Measurements from ENCODE around the gene PLXNC1. TPM values are rescaled to one million over a fixed set of nuclear protein-coding genes. Genes with fewer than 3 reads are reported as not detected.

PLXNC1 gene
- total and polyA plus RNA-seq, 9 of the 15 experiments (the other 6 are each of a cell fraction or from before 2014, with no cell fraction given), result 0.08 to 0.87 (median 0.28) TPM

GRCh38 chr12:94165670-94166364, 17.4 kb downstream of the PLXNC1 start (continued):
- TF ChIP-seq ATF4 (CRISPR knock-in tag; IDR thresholded peaks at IDR 0.05), result no peak
- TF ChIP-seq L3MBTL2 (IDR thresholded peaks at IDR 0.05), result peak; percentile 40; the same call in 1 of the 2 replicates
- TF ChIP-seq NELFE (IDR thresholded peaks at IDR 0.05; ENCODE audit: insufficient read depth, insufficient read length), result no peak

GRCh38 chr12:94167071-94167755, 18.8 kb downstream of the PLXNC1 start:
- no TSS peak for BruUV-seq (replicated peaks)
- Histone ChIP-seq H3K36me3 (ENCODE audit: control insufficient read depth, insufficient read depth, low read length) (no peaks in the 10 kb centered on the region), H4K20me1 (replicated peaks; ENCODE audit: control insufficient read depth, insufficient read depth, low read length) (0 out of 2 replicates have a peak, but pooled peaks cover 4% of the 10 kb centered on the region), H2AFZ (ENCODE audit: low read depth, low read length) (no peak overlapping the region), H3K27me3 (ENCODE audit: control insufficient read depth in 2 of 2, insufficient read depth in 2 of 2, low read length in 2 of 2) (peaks cover 3 to 4% of the 10 kb centered on the region in 2 experiments; a peak in 1 of 5 replicates), H3K27ac (ENCODE audit: extremely low read depth, low read depth, low read length) (peak overlapping the region; percentile 6; the same call in 1 of the 3 replicates), H3K9me1 (ENCODE audit: control insufficient read depth, insufficient read depth, low read length) (no peaks in the 10 kb centered on the region), H3K9ac (ENCODE audit: insufficient read depth in 1 of 2, low read depth in 2 of 2, low read length in 2 of 2) (no peak overlapping the region), H3K9me3 (replicated peaks; ENCODE audit: control insufficient read depth, insufficient read depth, low read depth, low read length) (no peaks in the 10 kb centered on the region), H3K4me2 (ENCODE audit: insufficient read depth, low read length) (no peak overlapping the region), H3K79me2 (ENCODE audit: control insufficient read depth, insufficient read depth, low read length) (no peaks in the 10 kb centered on the region), H3K4me3 (no peak overlapping the region), H3K4me1 (replicated peaks in 1 of 2; ENCODE audit: control insufficient read depth in 2 of 2, insufficient read depth in 2 of 2, low read length in 2 of 2) (peaks cover 0 to 4% of the 10 kb centered on the region in 2 experiments; a peak in 3 of 5 replicates)
- WGBS (ENCODE audit: insufficient coverage, low coverage, missing lambda C conversion rate), result 52% methylated on average over 8 of the region's 8 CpGs
- ChIA-PET POLR2A (interaction anchor here (1.1 to 1.9 kb wide), 2 partner anchors 9 to 12 kb away, joined by 3 read pairs; no protein-coding TSS in a partner anchor), CTCF (ENCODE audit: low intra/inter-chr PET ratio) (no interaction called here)
- DNase-seq (ENCODE audit: extremely low read depth in 1 of 4, low spot score in 3 of 4) (no peak), ATAC-seq (no peak), FAIRE-seq (no peak)
- intact Hi-C loops (cut with micrococcal nuclease) (no loop called here), in situ Hi-C loops (cut with MboI) (no loop called here)
- TF ChIP-seq FOXA3 (CRISPR knock-in tag; conservative IDR thresholded peaks at IDR 0.05 in 1 of 2, IDR thresholded peaks at IDR 0.05 in 1 of 2), result no peak
- TF ChIP-seq TBP (optimal IDR thresholded peaks at IDR 0.05; ENCODE audit: low read depth, low read length), result no peak
- no peak for TF ChIP-seq RBBP5 (IDR thresholded peaks at IDR 0.05; ENCODE audit: borderline replicate concordance, insufficient read depth, low read length, poor library complexity, severe bottlenecking)
- peak; percentile 40; the same call in 1 of the 2 replicates for TF ChIP-seq ZNF512 (tag; IDR thresholded peaks at IDR 0.05)
- peak; percentile 93 for TF ChIP-seq ZKSCAN8 (CRISPR knock-in tag; IDR thresholded peaks at IDR 0.05)

Measured in K562 (cell line).